ENCODE data around the gene POLR3B. TPM values are rescaled to one million over a fixed set of nuclear protein-coding genes. Genes with fewer than 3 reads are reported as not detected.

Gene POLR3B
- total RNA-seq, 4 donors from 2014 or later = 5.7 to 7.9 (median 6.4) TPM

DNA sequence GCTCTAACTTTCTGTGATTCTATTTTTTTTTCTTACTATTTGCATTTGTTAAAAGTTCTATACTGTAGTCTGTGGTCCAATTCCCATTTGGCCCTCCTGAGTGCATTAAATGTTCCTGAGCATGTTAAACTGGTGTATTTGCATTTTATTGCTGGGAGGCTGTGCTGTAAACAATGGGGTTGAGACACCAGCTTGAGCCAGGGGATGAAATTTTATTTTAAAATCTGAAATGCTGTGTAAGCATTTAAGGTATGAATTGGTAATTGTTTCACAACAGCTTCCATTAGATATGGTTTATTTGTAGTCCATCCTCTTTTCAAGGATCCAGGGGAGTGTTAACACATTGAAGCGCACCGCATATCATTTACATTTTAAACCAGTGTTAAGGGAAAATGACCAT lies 135.3 kb downstream of the POLR3B start:
- ATAC-seq = no peak
- Histone ChIP-seq H3K4me3 (no peak overlapping the region), H3K36me3 (peaks cover 0 to 22% of the 10 kb centered on the region in 2 donors), H3K27me3 (no peaks in the 10 kb centered on the region), H3K4me1 (no peaks in the 10 kb centered on the region), H3K9me3 (no peaks in the 10 kb centered on the region), H3K27ac (no peak overlapping the region)
- TF ChIP-seq POLR2A (IDR thresholded peaks at IDR 0.05) (no peak), EP300 (IDR thresholded peaks at IDR 0.05) (no peak), POLR2AphosphoS5 (IDR thresholded peaks at IDR 0.05) (no peak)
- TF ChIP-seq, protein P1, sequence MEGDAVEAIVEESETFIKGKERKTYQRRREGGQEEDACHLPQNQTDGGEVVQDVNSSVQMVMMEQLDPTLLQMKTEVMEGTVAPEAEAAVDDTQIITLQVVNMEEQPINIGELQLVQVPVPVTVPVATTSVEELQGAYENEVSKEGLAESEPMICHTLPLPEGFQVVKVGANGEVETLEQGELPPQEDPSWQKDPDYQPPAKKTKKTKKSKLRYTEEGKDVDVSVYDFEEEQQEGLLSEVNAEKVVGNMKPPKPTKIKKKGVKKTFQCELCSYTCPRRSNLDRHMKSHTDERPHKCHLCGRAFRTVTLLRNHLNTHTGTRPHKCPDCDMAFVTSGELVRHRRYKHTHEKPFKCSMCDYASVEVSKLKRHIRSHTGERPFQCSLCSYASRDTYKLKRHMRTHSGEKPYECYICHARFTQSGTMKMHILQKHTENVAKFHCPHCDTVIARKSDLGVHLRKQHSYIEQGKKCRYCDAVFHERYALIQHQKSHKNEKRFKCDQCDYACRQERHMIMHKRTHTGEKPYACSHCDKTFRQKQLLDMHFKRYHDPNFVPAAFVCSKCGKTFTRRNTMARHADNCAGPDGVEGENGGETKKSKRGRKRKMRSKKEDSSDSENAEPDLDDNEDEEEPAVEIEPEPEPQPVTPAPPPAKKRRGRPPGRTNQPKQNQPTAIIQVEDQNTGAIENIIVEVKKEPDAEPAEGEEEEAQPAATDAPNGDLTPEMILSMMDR (IDR thresholded peaks at IDR 0.05) = no peak
- WGBS, 2 donors (ENCODE audit: low coverage in 1 of 2) = 93 to 100% methylated on average over 2 of the region's 2 CpGs

DNA sequence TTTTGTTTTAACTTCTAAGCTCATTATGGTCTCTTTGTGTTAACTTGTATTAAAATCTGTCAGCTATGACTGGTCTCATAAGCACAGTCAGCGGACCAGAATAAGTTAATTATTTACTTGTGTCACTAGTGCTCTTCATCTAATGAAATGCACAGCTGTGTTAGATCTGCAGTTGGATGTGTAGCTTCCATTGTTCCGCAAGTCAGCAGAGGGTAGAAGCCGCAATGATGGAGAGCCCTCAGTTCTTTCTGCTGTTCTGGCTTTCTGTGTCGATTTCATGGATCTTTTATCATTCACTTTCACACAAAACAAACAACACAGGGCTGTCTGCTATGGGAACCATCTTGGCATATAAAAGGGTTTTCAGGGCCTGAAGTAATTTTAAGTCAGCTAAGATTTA lies 136.0 kb downstream of the POLR3B start:
- TF ChIP-seq, protein P1 (IDR thresholded peaks at IDR 0.05) = no peak
- no peak for TF ChIP-seq POLR2AphosphoS5 (IDR thresholded peaks at IDR 0.05)
- TF ChIP-seq POLR2A (IDR thresholded peaks at IDR 0.05) = no peak
- TF ChIP-seq EP300 (IDR thresholded peaks at IDR 0.05) = no peak
- no peaks in the 10 kb centered on the region for H3K4me1 ChIP-seq
- no peak overlapping the region for H3K4me3 ChIP-seq
- ATAC-seq = no peak
- WGBS, 2 donors (ENCODE audit: low coverage in 1 of 2) = 68 to 72% methylated on average over 4 of the region's 4 CpGs
- no peak overlapping the region for H3K27ac ChIP-seq
- H3K36me3 ChIP-seq = peaks cover 0 to 27% of the 10 kb centered on the region in 2 donors
- no peaks in the 10 kb centered on the region for H3K27me3 ChIP-seq
- no peaks in the 10 kb centered on the region for H3K9me3 ChIP-seq

DNA sequence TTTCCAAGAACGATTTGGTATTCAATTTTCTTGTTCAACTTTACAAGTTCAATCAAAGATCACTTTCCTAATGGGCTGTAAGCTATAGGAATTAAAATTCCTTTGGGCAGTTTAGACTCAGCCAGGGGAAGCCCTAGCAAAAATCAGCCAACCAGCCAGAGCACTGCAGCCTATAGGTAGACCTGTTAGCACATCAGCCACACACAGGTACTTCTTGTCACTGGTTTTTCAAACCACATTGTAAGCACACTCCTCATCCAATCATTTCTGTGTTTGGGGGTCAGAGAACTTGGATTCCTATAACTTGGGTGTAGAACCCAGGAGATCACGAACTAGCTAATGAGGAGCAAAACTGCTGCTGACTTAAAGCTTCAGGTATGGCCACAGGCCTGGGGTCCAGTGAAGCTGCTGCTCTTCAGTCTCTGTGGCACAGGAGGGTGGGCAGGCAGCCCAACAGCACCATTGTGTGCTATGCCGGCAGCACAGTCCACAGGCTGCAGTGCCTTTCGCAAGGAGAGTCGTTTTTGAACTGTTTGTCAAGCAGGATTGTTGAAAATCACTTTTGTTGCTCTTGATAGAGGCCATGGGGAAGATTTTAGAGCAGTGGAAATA lies 137.9 kb downstream of the POLR3B start:
- TF ChIP-seq, protein P1 (IDR thresholded peaks at IDR 0.05) = no peak
- no peak for TF ChIP-seq POLR2AphosphoS5 (IDR thresholded peaks at IDR 0.05)
- TF ChIP-seq POLR2A (IDR thresholded peaks at IDR 0.05) = no peak
- TF ChIP-seq EP300 (IDR thresholded peaks at IDR 0.05) = no peak
- ATAC-seq = no peak
- no peak overlapping the region for H3K4me3 ChIP-seq
- no peaks in the 10 kb centered on the region for H3K4me1 ChIP-seq
- no peak overlapping the region for H3K27ac ChIP-seq
- 57 to 89% methylated on average over 1 to 4 of the region's 5 CpGs for WGBS, 2 donors (ENCODE audit: low coverage in 1 of 2)
- H3K36me3 ChIP-seq = peaks cover 0 to 46% of the 10 kb centered on the region in 2 donors
- no peaks in the 10 kb centered on the region for H3K27me3 ChIP-seq
- no peaks in the 10 kb centered on the region for H3K9me3 ChIP-seq

DNA sequence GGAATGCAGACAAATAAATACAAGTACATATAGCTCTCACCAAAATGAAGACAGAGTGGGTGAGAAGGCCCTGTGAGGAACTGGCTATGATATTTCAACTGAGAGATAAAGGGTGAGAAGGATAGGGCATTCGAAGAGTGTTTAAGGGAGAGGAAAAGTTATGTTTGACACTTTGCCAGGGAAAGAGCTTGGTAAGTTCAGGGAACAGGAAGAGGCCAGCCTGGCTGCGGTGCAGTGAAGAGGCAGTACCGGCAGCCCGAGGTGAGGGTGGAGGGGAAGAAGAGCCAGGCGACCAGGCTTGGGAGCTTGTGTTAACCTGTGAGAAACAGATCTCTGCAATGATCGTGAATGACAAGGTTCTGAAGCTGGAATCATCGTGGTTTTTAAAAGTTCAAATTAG lies 140.5 kb downstream of the POLR3B start:
- no peak for ATAC-seq
- Histone ChIP-seq H3K9me3 (no peaks in the 10 kb centered on the region), H3K27me3 (no peaks in the 10 kb centered on the region), H3K27ac (no peak overlapping the region), H3K4me1 (no peaks in the 10 kb centered on the region), H3K4me3 (no peak overlapping the region), H3K36me3 (peaks cover 0 to 70% of the 10 kb centered on the region in 2 donors)
- TF ChIP-seq EP300 (IDR thresholded peaks at IDR 0.05) = no peak
- TF ChIP-seq, protein P1 (IDR thresholded peaks at IDR 0.05) = no peak
- no peak for TF ChIP-seq POLR2AphosphoS5 (IDR thresholded peaks at IDR 0.05)
- no peak for TF ChIP-seq POLR2A (IDR thresholded peaks at IDR 0.05)
- WGBS, 2 donors (ENCODE audit: low coverage in 1 of 2) = 47 to 82% methylated on average over 5 to 7 of the region's 7 CpGs

DNA sequence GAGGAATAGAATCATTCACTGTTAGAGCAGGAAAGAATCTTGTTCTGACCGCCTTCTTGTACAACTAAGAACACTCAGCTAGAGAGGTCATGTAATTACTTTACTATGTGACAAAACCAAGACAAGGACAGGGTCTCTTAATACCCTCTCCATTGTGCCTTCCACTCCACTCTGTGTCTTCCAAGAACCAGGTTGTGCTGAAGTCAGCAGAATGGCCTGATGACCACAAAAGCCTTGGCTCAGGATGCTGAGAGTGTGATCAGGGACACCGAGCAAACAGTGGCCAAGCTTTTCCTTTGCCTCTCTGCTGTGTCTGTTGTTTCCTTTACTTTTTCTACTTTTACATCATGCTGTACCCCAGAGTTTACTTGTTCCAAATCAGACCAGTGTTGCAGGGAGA lies 142.1 kb downstream of the POLR3B start:
- H3K4me1 ChIP-seq = no peaks in the 10 kb centered on the region
- H3K27ac ChIP-seq = no peak overlapping the region
- TF ChIP-seq, protein P1 (IDR thresholded peaks at IDR 0.05) = no peak
- no peak for TF ChIP-seq EP300 (IDR thresholded peaks at IDR 0.05)
- no peak for TF ChIP-seq POLR2A (IDR thresholded peaks at IDR 0.05)
- WGBS, 2 donors (ENCODE audit: low coverage in 1 of 2) = 83 to 100% methylated on average over 2 of the region's 2 CpGs
- peaks cover 0 to 81% of the 10 kb centered on the region in 2 donors for H3K36me3 ChIP-seq
- no peaks in the 10 kb centered on the region for H3K9me3 ChIP-seq
- no peak overlapping the region for H3K4me3 ChIP-seq
- no peak for ATAC-seq
- H3K27me3 ChIP-seq = no peaks in the 10 kb centered on the region
